NCI-H2196 (cell line): Measurements from ENCODE around the gene CIDEA.

ENCODE experiments used
- DNase-seq: peaks from one replicate; lab custom pipeline; 2025; ENCODE audit not compliant: unreplicated experiment; lab: John Stamatoyannopoulos, UW

The CIDEA gene

GRCh38 chr18:12317664-12318333 is 63.6 kb downstream of the CIDEA start:
- DNase-seq, result no peak

GRCh38 chr18:12318334-12318697 is 64.2 kb downstream of the CIDEA start:
- DNase-seq, result no peak

- no peak for DNase-seq
These were observed 64.7 kb downstream of the CIDEA start for GRCh38 chr18:12318857-12319256.

GRCh38 chr18:12321333-12321732 is 67.2 kb downstream of the CIDEA start:
- DNase-seq, result no peak

- no peak for DNase-seq
These were observed 71.0 kb downstream of the CIDEA start for GRCh38 chr18:12324991-12325725.

- no peak for DNase-seq
These were observed 71.6 kb downstream of the CIDEA start for GRCh38 chr18:12325726-12326245.

GRCh38 chr18:12326711-12327460 is 72.7 kb downstream of the CIDEA start:
- no peak for DNase-seq
